Measurements from ENCODE around the gene NCOA7. TPM values are rescaled to one million over a fixed set of nuclear protein-coding genes. Genes with fewer than 3 reads are reported as not detected.
A peak's percentile ranks its signal among the peaks of the same experiment; 100 is the strongest.

The NCOA7 gene, protein sequence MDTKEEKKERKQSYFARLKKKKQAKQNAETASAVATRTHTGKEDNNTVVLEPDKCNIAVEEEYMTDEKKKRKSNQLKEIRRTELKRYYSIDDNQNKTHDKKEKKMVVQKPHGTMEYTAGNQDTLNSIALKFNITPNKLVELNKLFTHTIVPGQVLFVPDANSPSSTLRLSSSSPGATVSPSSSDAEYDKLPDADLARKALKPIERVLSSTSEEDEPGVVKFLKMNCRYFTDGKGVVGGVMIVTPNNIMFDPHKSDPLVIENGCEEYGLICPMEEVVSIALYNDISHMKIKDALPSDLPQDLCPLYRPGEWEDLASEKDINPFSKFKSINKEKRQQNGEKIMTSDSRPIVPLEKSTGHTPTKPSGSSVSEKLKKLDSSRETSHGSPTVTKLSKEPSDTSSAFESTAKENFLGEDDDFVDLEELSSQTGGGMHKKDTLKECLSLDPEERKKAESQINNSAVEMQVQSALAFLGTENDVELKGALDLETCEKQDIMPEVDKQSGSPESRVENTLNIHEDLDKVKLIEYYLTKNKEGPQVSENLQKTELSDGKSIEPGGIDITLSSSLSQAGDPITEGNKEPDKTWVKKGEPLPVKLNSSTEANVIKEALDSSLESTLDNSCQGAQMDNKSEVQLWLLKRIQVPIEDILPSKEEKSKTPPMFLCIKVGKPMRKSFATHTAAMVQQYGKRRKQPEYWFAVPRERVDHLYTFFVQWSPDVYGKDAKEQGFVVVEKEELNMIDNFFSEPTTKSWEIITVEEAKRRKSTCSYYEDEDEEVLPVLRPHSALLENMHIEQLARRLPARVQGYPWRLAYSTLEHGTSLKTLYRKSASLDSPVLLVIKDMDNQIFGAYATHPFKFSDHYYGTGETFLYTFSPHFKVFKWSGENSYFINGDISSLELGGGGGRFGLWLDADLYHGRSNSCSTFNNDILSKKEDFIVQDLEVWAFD
- 69.0 TPM for total RNA-seq

DNA sequence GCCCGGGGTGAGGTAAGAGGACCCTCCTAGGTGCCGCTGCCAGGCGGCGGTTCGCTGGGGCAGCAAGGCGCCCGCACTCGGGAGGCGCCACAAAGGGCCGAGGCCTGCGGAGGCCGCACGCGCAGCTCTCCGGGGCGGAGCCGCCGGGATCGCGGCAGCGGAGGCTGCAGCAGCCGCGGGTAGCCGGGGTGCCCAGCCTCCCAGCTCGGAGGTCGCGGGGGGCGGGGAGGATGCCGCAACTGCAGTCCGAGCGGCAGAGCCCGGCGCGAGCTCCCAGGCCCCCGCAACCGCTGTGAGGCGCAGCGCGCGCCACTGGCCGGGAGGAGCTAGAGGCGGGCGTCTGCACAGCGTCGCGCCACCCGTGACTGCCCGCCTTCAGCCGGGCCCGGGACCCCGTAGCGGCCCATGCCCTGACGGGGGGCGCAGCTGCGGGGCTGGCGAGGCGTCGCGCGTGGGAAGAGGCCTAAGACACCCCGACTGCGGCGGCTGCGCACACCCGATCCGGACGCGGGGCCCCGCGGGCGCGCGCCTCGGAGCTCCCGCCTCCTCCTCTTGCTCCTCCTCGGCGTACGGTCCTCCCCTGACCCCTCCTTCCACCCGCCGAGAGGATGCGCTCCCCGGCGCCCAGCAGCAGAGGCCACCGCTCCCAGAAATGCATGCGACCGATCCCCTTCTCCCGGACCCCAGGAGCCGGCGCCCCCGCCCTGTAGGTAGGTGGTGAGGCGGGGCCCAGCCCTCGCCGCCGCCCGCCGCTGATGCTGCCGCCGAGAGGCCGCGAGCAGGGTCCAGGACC, at the start of gene NCOA7:
NCOA7 (plus strand) TSS at position 603 of the 793 bp plus-strand sequence. CDS start 24,395 bp downstream, outside the sequence.
- ATAC-seq, result peak; percentile 86
- intact Hi-C loops (cut with DNase I), result no loop called here
- DNase-seq (ENCODE audit: low spot score), result peak; percentile 90

DNA sequence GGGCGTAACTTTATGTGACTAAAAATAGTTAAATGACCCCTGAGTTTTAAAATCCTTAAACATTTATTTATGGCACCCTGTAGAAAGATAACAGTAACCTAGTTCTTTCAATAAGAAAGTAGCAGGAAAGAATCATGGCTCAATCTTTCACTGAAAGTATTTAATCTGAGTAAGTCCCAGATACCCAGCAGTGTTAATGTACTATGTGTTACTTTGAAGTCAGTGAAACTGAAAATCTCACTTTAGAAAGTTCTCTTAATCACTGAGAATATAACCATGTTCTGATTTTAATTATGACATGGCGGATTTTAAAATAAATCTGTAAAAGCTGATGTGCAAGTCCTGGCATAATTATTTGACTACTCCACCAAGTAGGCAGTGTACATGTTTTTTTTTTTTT, 49.4 kb upstream of the NCOA7 start:
- ATAC-seq (no peak), DNase-seq (ENCODE audit: low spot score) (no peak)
- intact Hi-C loops (cut with DNase I), result no loop called here

DNA sequence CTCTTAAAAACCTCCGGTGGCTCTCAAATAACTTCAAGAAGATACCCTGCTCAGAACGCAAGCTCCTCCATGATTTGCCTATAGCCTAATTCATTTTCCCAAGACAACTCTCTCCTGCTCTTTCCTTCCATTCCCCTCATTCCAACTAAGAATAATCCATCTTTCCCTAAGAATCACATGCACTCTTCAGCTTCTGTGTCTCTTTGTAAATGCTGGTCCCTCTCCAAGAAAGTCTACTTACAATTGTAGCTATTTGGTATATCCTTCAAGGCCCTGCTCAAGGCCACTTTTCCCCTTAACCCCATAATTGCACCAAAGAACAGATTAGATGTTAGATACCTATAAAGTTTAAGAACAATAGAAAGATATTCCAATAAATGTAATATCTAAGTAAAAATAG, 48.7 kb upstream of the NCOA7 start:
- DNase-seq (ENCODE audit: low spot score), result no peak
- no peak for ATAC-seq
- intact Hi-C loops (cut with DNase I), result no loop called here

DNA sequence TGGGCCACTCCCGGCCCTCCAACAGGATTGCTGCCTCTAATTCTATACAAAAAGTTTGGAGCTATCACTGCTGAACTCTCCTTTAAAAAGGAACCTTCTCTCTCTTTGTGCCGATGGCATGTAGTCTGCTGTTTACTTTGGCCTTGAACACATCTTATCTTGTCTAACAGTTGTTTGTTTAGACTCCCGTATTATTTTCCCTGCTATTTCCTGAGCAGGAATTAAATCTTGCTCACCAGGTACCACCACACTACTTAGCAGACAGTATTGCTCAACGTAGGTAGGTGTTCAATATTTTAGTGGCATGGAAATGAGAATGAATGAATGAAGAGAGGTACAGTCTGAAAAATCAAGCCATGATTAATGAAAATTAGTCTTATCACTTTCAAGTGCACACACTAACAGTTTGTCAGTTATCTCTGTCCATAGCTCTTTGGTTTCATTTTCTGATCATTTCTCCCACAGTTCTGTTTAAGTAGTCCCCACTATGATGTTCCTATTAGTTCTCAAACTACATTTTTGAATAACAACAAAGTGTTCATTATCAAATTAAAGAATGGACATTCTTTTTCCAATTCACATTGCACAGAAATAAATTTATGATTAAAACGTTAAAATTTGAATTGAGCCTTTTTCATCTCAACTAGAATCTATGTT, 48.2 kb upstream of the NCOA7 start:
- DNase-seq (ENCODE audit: low spot score) (no peak), ATAC-seq (no peak)
- intact Hi-C loops (cut with DNase I), result no loop called here

DNA sequence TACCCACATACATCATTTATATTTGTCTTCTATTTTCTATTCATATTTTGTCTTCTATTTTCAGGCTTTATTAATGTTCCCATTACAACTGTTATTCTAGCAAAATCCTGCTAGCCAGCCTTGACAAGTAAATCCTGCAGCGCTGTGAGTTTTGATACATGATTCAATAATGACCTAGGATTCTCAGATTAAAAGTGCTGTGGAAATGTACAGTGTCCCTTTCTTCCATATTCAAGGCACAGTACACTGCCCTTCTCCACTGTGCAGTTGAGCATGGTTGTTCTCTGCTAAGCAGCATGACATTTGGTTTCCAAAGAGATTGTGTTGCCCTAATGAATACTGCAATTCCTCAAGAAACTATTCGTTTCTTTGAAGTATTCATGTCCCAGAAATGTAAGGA, 47.2 kb upstream of the NCOA7 start:
- intact Hi-C loops (cut with DNase I), result no loop called here
- DNase-seq (ENCODE audit: low spot score), result no peak
- ATAC-seq, result no peak

DNA sequence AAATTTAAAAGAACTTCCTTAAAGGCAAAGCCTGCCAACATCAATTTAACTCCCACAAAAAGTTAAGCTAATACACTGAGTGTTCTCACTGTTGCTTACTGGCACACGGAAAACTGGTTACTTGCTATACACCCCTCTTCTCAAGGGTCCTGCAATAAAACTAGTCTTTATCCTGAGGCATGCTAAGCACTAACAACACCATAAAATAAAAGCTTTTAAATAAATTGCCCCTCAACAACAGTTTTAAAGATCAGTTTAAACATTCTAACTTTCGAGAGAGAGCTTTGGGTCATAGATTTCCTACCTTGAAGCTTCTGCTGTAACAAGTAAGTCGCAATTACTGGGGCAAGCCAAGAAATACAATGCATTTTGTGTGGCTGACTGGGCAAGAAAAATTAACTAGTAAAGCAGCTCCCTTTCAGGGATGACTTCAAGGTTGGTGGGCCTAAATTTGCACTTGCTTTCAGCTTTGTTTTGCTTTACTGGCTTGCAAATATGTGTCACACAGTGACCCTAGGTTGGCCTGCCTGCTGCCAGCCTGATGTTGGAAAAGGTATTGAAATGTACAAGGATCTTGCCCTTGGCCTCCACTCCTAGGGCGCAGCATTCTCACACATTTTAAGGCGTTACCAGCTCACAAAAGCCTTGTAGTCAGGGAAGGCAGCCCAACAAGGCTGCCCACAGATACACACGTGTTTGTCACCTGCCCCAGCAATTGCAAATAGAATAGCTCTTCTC, 45.3 kb upstream of the NCOA7 start:
- no peak for DNase-seq (ENCODE audit: low spot score)
- intact Hi-C loops (cut with DNase I), result no loop called here

DNA sequence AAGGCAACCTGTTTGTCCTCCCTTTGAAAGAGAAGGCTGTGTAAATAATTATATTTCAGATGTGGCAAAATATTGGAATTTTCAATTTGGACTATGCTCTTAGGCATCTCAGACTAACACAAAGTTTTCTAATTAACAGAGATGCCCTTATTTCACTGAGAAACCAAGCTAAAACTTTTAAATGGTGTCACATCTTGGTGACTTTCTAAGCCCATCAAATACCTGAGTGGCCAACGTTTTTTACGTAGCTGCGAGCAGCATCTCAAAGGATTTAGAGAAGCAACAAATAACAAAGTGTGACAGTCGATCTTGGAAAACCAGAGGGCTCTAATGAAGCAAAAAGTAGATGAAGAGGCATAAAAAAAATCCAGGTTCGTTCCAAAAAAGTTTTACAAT, 44.7 kb upstream of the NCOA7 start:
- intact Hi-C loops (cut with DNase I), result no loop called here
- DNase-seq (ENCODE audit: low spot score), result no peak
- no peak for ATAC-seq

More for the DNA sequence above, 45.3 kb upstream of the NCOA7 start:
- no peak for ATAC-seq

DNA sequence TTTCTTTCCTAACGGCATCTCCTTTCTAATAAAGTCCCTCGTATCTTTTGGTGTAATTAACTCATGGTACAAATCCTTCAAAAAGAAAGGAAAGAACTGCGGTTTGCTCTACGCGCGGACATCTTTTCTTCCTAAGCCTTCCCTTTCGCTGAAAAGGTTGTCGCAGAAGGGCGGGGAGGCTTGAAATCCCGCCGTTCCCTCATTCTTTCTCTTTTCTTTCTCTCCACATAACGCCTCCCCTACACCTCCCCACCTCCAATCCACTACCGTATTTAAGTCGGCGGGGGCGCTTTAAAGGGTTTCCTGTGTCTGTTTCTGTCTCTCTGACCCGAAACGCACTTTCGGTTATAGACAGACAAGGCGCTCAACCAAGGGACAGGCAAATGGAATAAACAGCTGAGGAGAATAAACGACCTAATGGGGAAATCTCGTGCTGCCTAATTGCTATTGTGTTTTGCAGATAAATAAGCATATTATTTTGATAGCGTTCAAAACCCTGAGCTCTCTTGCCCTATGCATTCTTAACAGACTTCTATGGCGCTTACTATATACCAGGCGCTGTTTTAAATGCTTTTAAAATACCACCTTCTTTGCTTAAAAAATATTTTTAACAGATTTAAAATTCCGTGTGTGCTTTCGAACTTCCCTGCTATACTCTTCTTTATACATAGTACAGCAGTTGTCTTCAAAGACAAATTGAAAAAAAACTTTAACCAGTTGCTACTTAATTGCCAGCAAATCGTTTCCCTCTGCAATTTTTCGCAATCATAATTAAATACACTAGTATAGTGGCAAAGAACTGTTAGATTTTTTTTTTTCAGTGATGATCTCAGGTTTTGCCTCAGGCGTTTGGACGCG, 43.8 kb upstream of the NCOA7 start:
- DNase-seq (ENCODE audit: low spot score) (no peak), ATAC-seq (peak; percentile 16)
- intact Hi-C loops (cut with DNase I), result no loop called here

DNA sequence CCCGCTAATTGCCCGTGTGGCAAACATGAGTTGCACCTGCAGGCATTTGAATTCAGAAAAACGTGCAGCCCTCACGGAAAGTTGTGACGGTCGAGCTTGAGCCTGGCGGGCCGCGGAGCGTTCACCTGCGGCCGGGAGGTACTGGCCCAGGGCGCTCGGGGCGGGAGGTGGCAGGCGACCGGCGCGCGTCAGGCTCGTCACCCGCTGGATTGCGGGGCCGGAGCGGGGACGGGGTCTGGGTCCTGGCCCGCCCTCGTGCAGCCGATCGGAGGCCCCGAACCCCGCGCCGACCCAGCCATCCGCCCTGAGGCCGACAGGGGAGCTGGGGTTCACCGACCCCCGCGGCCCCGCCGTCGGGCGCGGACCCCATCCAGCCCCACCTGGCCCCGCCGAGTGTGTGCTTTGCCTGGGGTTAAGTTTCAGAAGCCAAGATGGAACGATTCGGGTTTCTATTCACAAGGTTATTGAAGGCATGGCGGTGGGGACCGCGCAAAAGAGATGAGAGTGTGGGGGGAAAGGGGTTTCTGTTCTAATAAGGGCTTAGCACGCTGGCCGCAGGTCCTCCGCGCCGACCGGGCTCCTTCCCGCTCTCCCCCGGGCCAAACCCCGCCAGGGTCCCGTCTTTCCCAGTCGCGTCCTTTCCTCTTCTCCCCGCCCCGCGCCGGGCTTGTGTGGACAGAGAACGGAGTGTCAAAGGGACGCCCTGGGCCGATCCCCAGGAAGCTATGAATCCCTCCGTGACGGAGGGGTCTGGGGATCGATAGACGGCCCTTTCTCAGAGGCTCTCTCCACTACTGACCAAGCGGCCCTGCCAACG, 43.0 kb upstream of the NCOA7 start:
- intact Hi-C loops (cut with DNase I), result no loop called here
- ATAC-seq (peak; percentile 14), DNase-seq (ENCODE audit: low spot score) (peak; percentile 67)

DNA sequence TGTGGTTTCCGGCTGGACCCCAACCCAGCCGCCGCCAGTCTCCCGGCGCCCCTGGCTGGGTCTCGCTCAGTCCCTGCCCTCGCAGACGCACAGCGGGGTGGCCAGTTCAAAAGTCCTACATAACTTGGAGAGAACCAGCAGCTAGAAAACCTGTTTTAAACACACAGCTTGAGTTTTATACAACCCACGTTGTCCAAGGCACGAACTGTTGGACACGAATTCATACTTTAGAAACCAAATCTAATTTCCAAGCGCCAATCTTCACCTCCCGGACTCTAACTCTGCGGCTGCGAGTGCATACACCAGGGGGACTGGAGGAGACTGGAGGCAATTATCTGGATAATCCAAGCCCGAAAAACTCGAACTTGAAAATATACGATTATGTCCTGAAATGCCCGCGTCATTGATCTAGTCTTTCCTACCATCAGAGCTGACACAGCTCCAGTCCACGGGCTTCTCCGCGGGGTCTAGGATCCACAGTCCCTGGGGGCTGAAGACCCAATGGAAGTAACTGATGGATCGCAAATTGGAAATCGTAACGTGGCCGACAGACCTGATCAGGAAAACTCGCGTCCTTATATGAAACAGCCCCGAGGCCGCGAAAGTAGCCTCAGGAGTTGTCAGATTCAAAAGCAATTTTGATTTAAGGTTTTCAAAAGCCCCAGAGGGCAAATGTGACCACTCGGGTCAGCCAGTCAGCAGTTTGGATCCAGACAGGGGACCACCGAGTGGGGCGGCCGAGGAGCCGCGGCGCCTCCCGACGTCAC, 42.2 kb upstream of the NCOA7 start:
- intact Hi-C loops (cut with DNase I), result no loop called here
- no peak for DNase-seq (ENCODE audit: low spot score)

DNA sequence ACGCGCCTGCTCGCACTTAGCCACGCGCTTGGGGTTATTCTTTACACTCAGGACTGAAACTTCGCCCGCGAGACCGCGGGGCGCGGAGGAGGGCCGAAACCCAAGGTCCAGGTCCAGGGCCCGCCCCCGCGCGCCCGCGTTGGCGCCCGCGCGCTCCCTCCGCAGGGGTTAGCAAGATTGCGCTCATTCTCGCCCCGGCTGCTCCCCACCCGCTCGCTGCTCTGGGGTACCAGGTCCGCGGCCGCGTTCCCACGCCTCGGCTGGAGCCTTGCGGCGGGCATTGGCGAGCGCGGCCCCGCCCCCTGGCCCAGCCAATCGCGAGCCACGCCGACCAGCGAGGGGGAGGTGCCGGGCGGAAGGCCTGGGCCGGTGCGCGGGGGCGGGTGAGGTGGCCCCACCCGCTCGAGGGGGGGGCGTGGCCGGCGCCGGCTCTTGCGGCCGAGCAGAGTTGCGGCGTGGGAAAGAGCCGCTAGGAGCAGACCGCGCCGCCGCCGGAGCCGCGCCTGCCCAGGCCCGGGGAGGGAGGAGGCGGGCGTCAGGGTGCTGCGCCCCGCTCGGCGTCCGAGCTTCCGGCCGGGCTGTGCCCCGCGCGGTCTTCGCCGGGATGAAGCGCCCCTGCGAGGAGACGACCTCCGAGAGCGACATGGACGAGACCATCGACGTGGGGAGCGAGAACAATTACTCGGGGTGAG, 41.4 kb upstream of the NCOA7 start, which contains the start of gene HEY2:
HEY2 (plus strand) TSS at position 460 of the 692 bp plus-strand sequence; CDS start at position 605, 145 bp downstream.
- DNase-seq (ENCODE audit: low spot score) (peak; percentile 94), ATAC-seq (peak; percentile 97)
- intact Hi-C loops (cut with DNase I), result no loop called here

More for the DNA sequence above, 42.2 kb upstream of the NCOA7 start:
- ATAC-seq, result peak; percentile 35

DNA sequence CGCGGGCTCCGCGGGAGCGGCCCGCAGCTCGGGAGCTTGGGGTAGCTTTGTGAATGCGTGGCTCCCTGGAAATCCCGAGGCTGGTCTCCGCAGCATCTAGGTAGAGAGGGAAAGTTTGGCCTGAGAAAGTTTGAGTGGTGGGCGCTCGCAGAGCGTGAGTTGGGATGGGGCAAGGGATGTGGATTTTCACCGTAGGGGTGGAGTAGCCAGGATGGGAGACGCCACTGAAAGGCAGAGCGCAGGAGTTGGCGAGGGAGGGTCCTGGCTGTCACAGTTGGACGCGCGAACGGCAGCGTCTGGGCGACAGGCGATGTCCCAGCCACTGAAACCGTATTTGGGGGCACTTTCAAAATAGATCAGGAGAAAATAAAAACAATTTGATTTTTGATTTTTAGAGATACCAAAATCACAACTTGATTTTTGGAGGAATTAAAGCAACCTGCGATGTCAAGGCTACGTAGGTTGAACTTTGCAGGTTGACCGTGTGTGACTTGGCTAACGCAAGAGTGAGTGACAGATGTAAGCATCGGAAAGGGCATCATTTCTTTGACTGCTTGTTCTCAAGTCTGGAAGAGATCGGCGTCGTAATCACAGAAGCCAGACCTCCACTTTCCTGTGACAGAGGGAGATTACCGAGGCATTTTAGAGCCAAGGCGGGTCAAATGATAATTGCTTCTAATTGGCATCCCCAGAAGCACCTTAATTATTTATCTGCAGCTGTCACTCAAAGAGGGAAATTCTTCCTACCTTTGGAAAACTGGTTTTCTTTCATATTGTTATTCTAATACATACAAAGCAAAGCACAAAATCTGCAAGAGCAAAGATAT, 40.7 kb upstream of the NCOA7 start:
- DNase-seq (ENCODE audit: low spot score) (no peak), ATAC-seq (no peak)
- intact Hi-C loops (cut with DNase I), result no loop called here

DNA sequence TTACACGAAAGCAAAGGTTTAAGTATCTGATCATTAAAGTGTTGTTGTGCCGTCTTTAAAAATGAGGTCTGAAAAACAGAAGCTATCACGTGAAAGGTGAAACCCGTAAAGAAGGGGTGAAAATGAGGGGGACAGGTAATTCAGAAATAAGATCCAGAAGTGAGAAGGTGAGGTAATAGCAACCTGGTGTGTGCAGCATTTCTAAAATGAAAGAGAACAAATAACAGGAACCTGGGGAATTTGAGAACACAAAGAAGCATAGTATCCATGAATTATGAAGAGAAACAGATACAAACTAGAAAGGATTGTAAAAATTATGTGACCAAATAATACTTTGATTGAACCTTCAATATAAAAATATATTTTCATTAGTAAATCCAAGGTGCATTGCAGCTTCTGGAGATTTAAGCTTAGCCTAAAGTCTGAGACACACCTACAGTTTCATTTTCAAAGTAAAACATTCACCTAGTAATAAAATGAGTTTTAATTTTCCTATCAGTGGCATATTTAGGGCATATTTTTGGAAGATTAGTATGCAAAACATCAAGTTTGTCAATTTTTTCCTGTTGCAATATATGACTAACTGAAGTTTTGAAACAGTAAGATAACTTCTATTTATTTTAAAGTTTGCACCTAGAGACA, 39.9 kb upstream of the NCOA7 start:
- DNase-seq (ENCODE audit: low spot score) (no peak), ATAC-seq (no peak)
- intact Hi-C loops (cut with DNase I), result no loop called here

Data from sciatic nerve (tissue), 2 donors.